Thyroid gland (tissue), 4 donors: ENCODE measurements around the gene RADIL.

Experiments used
- CTCF ChIP-seq, 6 experiments: fragments of 200-600 bp in 3 of 6; fragments of 450-650 bp in 3 of 6; sonication (generic) in 3 of 6; IDR thresholded peaks; one replicate each; pipeline ENCODE4 v1.5.1; 2016 to 2019; ENCODE audit warnings: antibody characterized with exemption in 6 of 6, mild to moderate bottlenecking in 2 of 6, inconsistent platforms in 1 of 6, moderate library complexity in 1 of 6
- POLR2A ChIP-seq, 2 donors: fragments of 450-650 bp; IDR thresholded peaks; one replicate each; pipeline ENCODE4 v1.6.1; 2017; ENCODE audit warnings: antibody characterized with exemption in 2 of 2, mild to moderate bottlenecking in 2 of 2, moderate library complexity in 1 of 2

GRCh38 chr7:4929005-4929404, 45.5 kb upstream of the RADIL start:
- no peak for TF ChIP-seq CTCF (IDR thresholded peaks at IDR 0.05)
- TF ChIP-seq POLR2A (IDR thresholded peaks at IDR 0.05), result no peak
